Left colon (tissue), 2 donors: ENCODE data around the gene POLD4. TPM values are rescaled to one million over a fixed set of nuclear protein-coding genes. Genes with fewer than 3 reads are reported as not detected.

Experiments
- ATAC-seq: fragments of 200-7000 bp; cut with Tn5 transposase; one replicate; pipeline ENCODE4 v1.9.1; 2020; ENCODE audit warnings: mild to moderate bottlenecking, moderate library complexity
- DNase-seq, 2 donors: peaks; one replicate each; pipeline ENCODE4 v3.0.0-alpha.2; 2020
- intact Hi-C, 2 donors: fragments of 100-400 bp; cut with DNase I in 1 of 2; cut with micrococcal nuclease in 1 of 2; formaldehyde crosslinking; loops; one replicate each; pipeline versions ENCODE4 v1.11.2 to v1.14.0; 2022; cut with DNase I, micrococcal nuclease
- total RNA-seq, 2 donors: library from RNA; stranded (reverse); fragmentation: NEBNext Ultra II Directional; extraction: Animal tissue kit (Norgen Biotek cat#: 25700); gene quantifications; one replicate each; pipeline ENCODE4 v1.2.1, GENCODE V29; 2021
- donor health status: DM: no; HTN: no; CAD: no.
- donor health status: DM: yes; HTN: yes; CAD: no.

Gene POLD4
- total RNA-seq, 2 donors from 2014 or later, result 237 to 262 TPM

GRCh38 chr11:67392183-67392715, 38.9 kb upstream of the POLD4 start:
- intact Hi-C loops, result loop anchor here in 1 of 2 donors (10.0 kb wide), 1 partner anchor 113 kb away; the partner anchor contains the start of genes CDK2AP2 and PITPNM1
- ATAC-seq (peak; percentile 17), DNase-seq (no peak)

GRCh38 chr11:67391304-67392182, 38.2 kb upstream of the POLD4 start, which contains the start of gene RAD9A:
RAD9A (plus strand) TSS chr11:67391986; CDS start chr11:67392045, 59 bp downstream.
- peak; percentile 96 to 98 for DNase-seq
- ATAC-seq, result peak; percentile 84
- intact Hi-C loops, result loop anchor here in 1 of 2 donors (10.0 kb wide), 1 partner anchor 113 kb away; the partner anchor contains the start of genes CDK2AP2 and PITPNM1

GRCh38 chr11:67390947-67391303, 37.6 kb upstream of the POLD4 start:
- ATAC-seq, result peak; percentile 16
- no peak for DNase-seq
- intact Hi-C loops, result loop anchor here in 1 of 2 donors (10.0 kb wide), 1 partner anchor 114 kb away; the partner anchor contains the start of genes CDK2AP2 and PITPNM1

GRCh38 chr11:67389477-67389876, 36.1 kb upstream of the POLD4 start:
- peak; percentile 62 to 76 for DNase-seq
- ATAC-seq, result peak; percentile 30
- intact Hi-C loops, result no loop called here

GRCh38 chr11:67387518-67387917, 34.2 kb upstream of the POLD4 start:
- intact Hi-C loops, result no loop called here
- no peak for ATAC-seq
- no peak for DNase-seq

GRCh38 chr11:67387069-67387468, 33.7 kb upstream of the POLD4 start:
- ATAC-seq (no peak), DNase-seq (no peak)
- intact Hi-C loops, result no loop called here

- ATAC-seq, result no peak
- intact Hi-C loops, result loop anchor here in 1 of 2 donors (5.0 kb wide), 1 partner anchor 38 kb away; no protein-coding TSS in a partner anchor
Observed at GRCh38 chr11:67384851-67385366, 31.6 kb upstream of the POLD4 start.

GRCh38 chr11:67382276-67383136, 29.2 kb upstream of the POLD4 start:
- DNase-seq, result peak; percentile 67 to 85
- intact Hi-C loops, result loop anchor here in 1 of 2 donors (2.0 to 5.0 kb wide), 2 partner anchors 26 to 35 kb away; no protein-coding TSS in a partner anchor
- ATAC-seq, result peak; percentile 84

More at GRCh38 chr11:67384851-67385366, 31.6 kb upstream of the POLD4 start:
- no peak for DNase-seq

- DNase-seq (no peak), ATAC-seq (no peak)
- intact Hi-C loops, result loop anchor here in 1 of 2 donors (5.0 kb wide), 1 partner anchor 34 kb away; no protein-coding TSS in a partner anchor
Observed at GRCh38 chr11:67381244-67381972, 28.1 kb upstream of the POLD4 start.

- DNase-seq, result no peak
Observed at GRCh38 chr11:67379061-67380058, 26.0 kb upstream of the POLD4 start.

GRCh38 chr11:67378544-67378943, 25.2 kb upstream of the POLD4 start:
- ATAC-seq, result no peak
- intact Hi-C loops, result no loop called here
- no peak for DNase-seq

More at GRCh38 chr11:67379061-67380058, 26.0 kb upstream of the POLD4 start:
- peak; percentile 24 for ATAC-seq
- intact Hi-C loops, result loop anchor here in 1 of 2 donors (5.0 kb wide), 1 partner anchor 32 kb away; no protein-coding TSS in a partner anchor

- DNase-seq, result no peak
- intact Hi-C loops, result no loop called here
- ATAC-seq, result no peak
Observed at GRCh38 chr11:67376873-67377808, 23.8 kb upstream of the POLD4 start.

- DNase-seq (no peak), ATAC-seq (no peak)
- intact Hi-C loops, result no loop called here
Observed at GRCh38 chr11:67376063-67376820, 22.9 kb upstream of the POLD4 start.

- intact Hi-C loops, result no loop called here
- no peak for ATAC-seq
- no peak for DNase-seq
Observed at GRCh38 chr11:67375320-67376055, 22.1 kb upstream of the POLD4 start.
